ENCODE results near the gene NDUFS2. TPM values are rescaled to one million over a fixed set of nuclear protein-coding genes. Genes with fewer than 3 reads are reported as not detected.

The NDUFS2 gene
- total RNA-seq, 1 donor from 2014 or later = 55.2 TPM

GRCh38 chr1:161218301-161219077, 16.3 kb downstream of the NDUFS2 start:
- H3K27me3 Mint-ChIP-seq (ENCODE audit: low read depth) = no peaks in the 10 kb centered on the region
- DNase-seq (ENCODE audit: low spot score) = peak; percentile 51
- H3K9me3 Mint-ChIP-seq (ENCODE audit: low read depth) = no peaks in the 10 kb centered on the region
- H3K4me3 Mint-ChIP-seq (ENCODE audit: unreplicated experiment) = no peak overlapping the region
- peaks cover 8% of the 10 kb centered on the region for H3K4me1 Mint-ChIP-seq (ENCODE audit: low read depth)
- TF ChIP-seq CTCF (IDR thresholded peaks at IDR 0.05) = no peak
- no peak overlapping the region for H3K27ac Mint-ChIP-seq (ENCODE audit: unreplicated experiment)
- peaks cover 14% of the 10 kb centered on the region for H3K36me3 Mint-ChIP-seq (ENCODE audit: low read depth)

- H3K4me3 Mint-ChIP-seq (ENCODE audit: unreplicated experiment) = no peak overlapping the region
- H3K27me3 Mint-ChIP-seq (ENCODE audit: low read depth) = no peaks in the 10 kb centered on the region
- H3K4me1 Mint-ChIP-seq (ENCODE audit: low read depth) = peaks cover 8% of the 10 kb centered on the region
- no peak overlapping the region for H3K27ac Mint-ChIP-seq (ENCODE audit: unreplicated experiment)
- H3K9me3 Mint-ChIP-seq (ENCODE audit: low read depth) = no peaks in the 10 kb centered on the region
- peaks cover 8% of the 10 kb centered on the region for H3K36me3 Mint-ChIP-seq (ENCODE audit: low read depth)
- DNase-seq (ENCODE audit: low spot score) = peak; percentile 4
- no peak for TF ChIP-seq CTCF (IDR thresholded peaks at IDR 0.05)
Observed at GRCh38 chr1:161219078-161219892, 17.1 kb downstream of the NDUFS2 start.

GRCh38 chr1:161220002-161220401, 17.8 kb downstream of the NDUFS2 start:
- H3K27ac Mint-ChIP-seq (ENCODE audit: unreplicated experiment) = no peak overlapping the region
- H3K4me1 Mint-ChIP-seq (ENCODE audit: low read depth) = peaks cover 8% of the 10 kb centered on the region
- H3K36me3 Mint-ChIP-seq (ENCODE audit: low read depth) = peaks cover 3% of the 10 kb centered on the region
- H3K4me3 Mint-ChIP-seq (ENCODE audit: unreplicated experiment) = no peak overlapping the region
- peak; percentile 7 for DNase-seq (ENCODE audit: low spot score)
- no peaks in the 10 kb centered on the region for H3K9me3 Mint-ChIP-seq (ENCODE audit: low read depth)
- no peak for TF ChIP-seq CTCF (IDR thresholded peaks at IDR 0.05)
- H3K27me3 Mint-ChIP-seq (ENCODE audit: low read depth) = no peaks in the 10 kb centered on the region

- no peaks in the 10 kb centered on the region for H3K9me3 Mint-ChIP-seq (ENCODE audit: low read depth)
- H3K4me1 Mint-ChIP-seq (ENCODE audit: low read depth) = peaks cover 19% of the 10 kb centered on the region
- H3K27ac Mint-ChIP-seq (ENCODE audit: unreplicated experiment) = no peak overlapping the region
Observed at GRCh38 chr1:161222175-161223019, 20.2 kb downstream of the NDUFS2 start.

More at GRCh38 chr1:161222175-161223019, 20.2 kb downstream of the NDUFS2 start:
- Mint-ChIP-seq H3K27me3 (ENCODE audit: low read depth) (no peaks in the 10 kb centered on the region), H3K36me3 (ENCODE audit: low read depth) (peaks cover 1% of the 10 kb centered on the region), H3K4me3 (ENCODE audit: unreplicated experiment) (no peak overlapping the region)
- peak; percentile 33 for DNase-seq (ENCODE audit: low spot score)
- TF ChIP-seq CTCF (IDR thresholded peaks at IDR 0.05) = no peak
